Neuronal stem cell (in vitro differentiated cells): Measurements from ENCODE around the gene KIFAP3.

Experiments
- DNase-seq: peaks from one replicate; pipeline ENCODE4 v3.0.0-alpha.2; 2013; ENCODE audit warnings: low spot score
- H2AFZ ChIP-seq: one replicate; pipeline ENCODE4 v1.6.1; 2013; ENCODE audit warnings: mild to moderate bottlenecking, low read length, inconsistent platforms
- H2AK5ac ChIP-seq: 2 replicates; pipeline ENCODE4 v1.6.1; 2013; ENCODE audit warnings: low read depth, mild to moderate bottlenecking, inconsistent platforms, low read length, moderate library complexity, mixed read lengths
- H2BK120ac ChIP-seq: 2 replicates; pipeline ENCODE4 v1.6.1; 2013; ENCODE audit warnings: low read depth, mild to moderate bottlenecking, inconsistent platforms, low read length, moderate library complexity, mixed read lengths
- H2BK12ac ChIP-seq: one replicate; pipeline ENCODE4 v1.6.1; 2013; ENCODE audit warnings: low read length, inconsistent platforms
- H2BK15ac ChIP-seq: 2 replicates; pipeline ENCODE4 v1.6.1; 2013; ENCODE audit warnings: mild to moderate bottlenecking, low read length, inconsistent platforms, mixed read lengths
- H2BK5ac ChIP-seq: one replicate; pipeline ENCODE4 v1.6.1; 2013; ENCODE audit warnings: inconsistent platforms, mild to moderate bottlenecking, low read length, moderate library complexity
- H3K14ac ChIP-seq: one replicate; pipeline ENCODE4 v1.6.1; 2013; ENCODE audit warnings: low read length, inconsistent platforms
- H3K18ac ChIP-seq: 2 replicates; pipeline ENCODE4 v1.6.1; 2013; ENCODE audit warnings: low read length, inconsistent platforms
- H3K23ac ChIP-seq: 2 replicates; pipeline ENCODE4 v1.6.1; 2013; ENCODE audit warnings: low read depth, mild to moderate bottlenecking, mixed read lengths, low read length, inconsistent platforms; ENCODE audit not compliant: poor library complexity
- H3K27ac ChIP-seq: replicated peaks from 3 replicates; pipeline ENCODE4 v1.5.1; 2013; ENCODE audit warnings: low read length, inconsistent platforms
- H3K27me3 ChIP-seq, 3 experiments: 2 replicates each; pipeline ENCODE4 v1.6.1; 2013; ENCODE audit warnings: low read length in 3 of 3, mild to moderate bottlenecking in 2 of 3, inconsistent platforms in 1 of 3, low read depth in 1 of 3, mixed read lengths in 1 of 3, moderate library complexity in 1 of 3; ENCODE audit not compliant: control insufficient read depth in 3 of 3, insufficient read depth in 3 of 3
- H3K36me3 ChIP-seq, 2 donors: replicated peaks in 1 of 2; 2 replicates each; pipeline ENCODE4 v1.6.1; 2013; ENCODE audit warnings: low read length in 2 of 2; ENCODE audit not compliant: control insufficient read depth in 2 of 2, insufficient read depth in 2 of 2
- H3K4ac ChIP-seq: 2 replicates; pipeline ENCODE4 v1.6.1; 2013; ENCODE audit warnings: inconsistent platforms, mild to moderate bottlenecking, low read length, moderate library complexity
- H3K4me1 ChIP-seq, 2 donors: 1 replicate in 1 of 2; 2 replicates in 1 of 2; pipeline ENCODE4 v1.6.1; 2013; ENCODE audit warnings: low read length in 2 of 2, low read depth in 1 of 2; ENCODE audit not compliant: control insufficient read depth in 2 of 2, insufficient read depth in 1 of 2
- H3K4me2 ChIP-seq: one replicate; pipeline ENCODE4 v1.6.1; 2013; ENCODE audit warnings: mild to moderate bottlenecking, low read length, inconsistent platforms; ENCODE audit not compliant: insufficient read depth, poor library complexity, severe bottlenecking
- H3K4me3 ChIP-seq, 2 donors: 2 replicates each; pipeline ENCODE4 v1.5.1; 2013; ENCODE audit warnings: low read length in 2 of 2, mild to moderate bottlenecking in 2 of 2, inconsistent platforms in 1 of 2, moderate library complexity in 1 of 2
- H3K79me1 ChIP-seq: one replicate; pipeline ENCODE4 v1.6.1; 2013; ENCODE audit warnings: low read depth, mild to moderate bottlenecking, inconsistent platforms, low read length, moderate library complexity
- H3K9ac ChIP-seq: one replicate; pipeline ENCODE4 v1.6.1; 2013; ENCODE audit warnings: mild to moderate bottlenecking, low read depth, low read length, inconsistent platforms; ENCODE audit not compliant: poor library complexity
- H3K9me3 ChIP-seq, 2 donors: replicated peaks in 1 of 2; 2 replicates each; pipeline versions ENCODE3 to v1.6.1; 2013; ENCODE audit warnings: low read length in 2 of 2, mild to moderate bottlenecking in 2 of 2, inconsistent platforms in 1 of 2, low read depth in 1 of 2, mixed read lengths in 1 of 2, moderate library complexity in 1 of 2; ENCODE audit not compliant: control insufficient read depth in 2 of 2, insufficient read depth in 1 of 2
- H4K8ac ChIP-seq: one replicate; pipeline ENCODE4 v1.6.1; 2013; ENCODE audit warnings: low read depth, mild to moderate bottlenecking, inconsistent platforms, low read length, moderate library complexity
- H4K91ac ChIP-seq: one replicate; pipeline ENCODE4 v1.6.1; 2013; ENCODE audit warnings: low read length, low read depth, mild to moderate bottlenecking, inconsistent platforms; ENCODE audit not compliant: poor library complexity
- WGBS, 2 donors: extraction: QIAGEN DNeasy Blood & Tissue Kit; methylation state at CpG; one replicate each; pipeline ENCODE4 v1.1.7; 2013; ENCODE audit warnings: missing lambda C conversion rate in 2 of 2, mixed read lengths in 1 of 2; ENCODE audit not compliant: insufficient read length in 2 of 2, insufficient replicate concordance in 1 of 2; ENCODE audit errors: extremely low coverage in 2 of 2; 5-methylcytosine and 5-hydroxymethylcytosine counted together

The KIFAP3 gene

GRCh38 chr1:169928438-169929209 is 145.9 kb downstream of the KIFAP3 start:
- peak overlapping the region; percentile 67 for H2AFZ ChIP-seq
- H3K14ac ChIP-seq = no peak overlapping the region
- no peak overlapping the region for H4K91ac ChIP-seq
- no CpG with 5 or more reads among the region's 6 CpGs for WGBS, 2 donors
- no peak overlapping the region for H3K4me2 ChIP-seq
- H2BK5ac ChIP-seq = no peak overlapping the region
- no peak overlapping the region for H4K8ac ChIP-seq
- H3K4ac ChIP-seq = no peak overlapping the region
- no peaks in the 10 kb centered on the region for H3K4me1 ChIP-seq
- H3K4me3 ChIP-seq = no peak overlapping the region
- H3K23ac ChIP-seq = no peak overlapping the region
- H3K9me3 ChIP-seq = no peaks in the 10 kb centered on the region
- no peak overlapping the region for H2BK120ac ChIP-seq
- no peaks in the 10 kb centered on the region for H3K36me3 ChIP-seq
- H3K79me1 ChIP-seq = no peaks in the 10 kb centered on the region
- no peak overlapping the region for H3K18ac ChIP-seq
- peak; percentile 11 for DNase-seq
- no peak overlapping the region for H2AK5ac ChIP-seq
- H3K9ac ChIP-seq = no peak overlapping the region
- H3K27ac ChIP-seq = no peak overlapping the region
- H2BK15ac ChIP-seq = no peak overlapping the region
- H3K27me3 ChIP-seq = no peaks in the 10 kb centered on the region
- no peak overlapping the region for H2BK12ac ChIP-seq

- Histone ChIP-seq H3K36me3 (no peaks in the 10 kb centered on the region), H3K4me2 (no peak overlapping the region), H2BK12ac (no peak overlapping the region), H2AK5ac (no peak overlapping the region), H3K23ac (no peak overlapping the region), H4K8ac (no peak overlapping the region), H3K27ac (no peak overlapping the region), H3K18ac (no peak overlapping the region), H2AFZ (no peak overlapping the region), H3K4me1 (no peaks in the 10 kb centered on the region), H2BK120ac (no peak overlapping the region), H3K9me3 (no peaks in the 10 kb centered on the region), H3K79me1 (no peaks in the 10 kb centered on the region), H3K4ac (no peak overlapping the region), H3K27me3 (no peaks in the 10 kb centered on the region), H4K91ac (no peak overlapping the region), H3K14ac (no peak overlapping the region), H3K9ac (no peak overlapping the region), H2BK15ac (no peak overlapping the region), H2BK5ac (no peak overlapping the region), H3K4me3 (no peak overlapping the region)
- WGBS, 2 donors = no CpG with 5 or more reads among the region's 3 CpGs
- peak; percentile 9 for DNase-seq
Observed at GRCh38 chr1:169925505-169926482, 148.7 kb downstream of the KIFAP3 start.

GRCh38 chr1:169924829-169925228 is 149.7 kb downstream of the KIFAP3 start:
- H2BK15ac ChIP-seq = no peak overlapping the region
- no peak overlapping the region for H3K4me3 ChIP-seq
- H2AK5ac ChIP-seq = no peak overlapping the region
- no peak overlapping the region for H4K8ac ChIP-seq
- no peak overlapping the region for H2AFZ ChIP-seq
- no peak overlapping the region for H3K18ac ChIP-seq
- no peak for DNase-seq
- H2BK120ac ChIP-seq = no peak overlapping the region
- H2BK5ac ChIP-seq = no peak overlapping the region
- H4K91ac ChIP-seq = no peak overlapping the region
- no peaks in the 10 kb centered on the region for H3K27me3 ChIP-seq
- H3K27ac ChIP-seq = no peak overlapping the region
- H3K4me1 ChIP-seq = no peaks in the 10 kb centered on the region
- H3K36me3 ChIP-seq = no peaks in the 10 kb centered on the region
- no peak overlapping the region for H3K4ac ChIP-seq
- no peak overlapping the region for H2BK12ac ChIP-seq
- H3K9ac ChIP-seq = no peak overlapping the region
- no peaks in the 10 kb centered on the region for H3K9me3 ChIP-seq
- no peak overlapping the region for H3K14ac ChIP-seq
- H3K4me2 ChIP-seq = no peak overlapping the region
- H3K79me1 ChIP-seq = no peaks in the 10 kb centered on the region
- no CpG with 5 or more reads among the region's 2 CpGs for WGBS, 2 donors
- H3K23ac ChIP-seq = no peak overlapping the region

- Histone ChIP-seq H3K27ac (no peak overlapping the region), H3K9me3 (no peaks in the 10 kb centered on the region), H3K4me3 (no peak overlapping the region), H4K91ac (no peak overlapping the region), H3K18ac (no peak overlapping the region), H3K14ac (no peak overlapping the region), H3K27me3 (no peaks in the 10 kb centered on the region), H2BK12ac (no peak overlapping the region), H3K4ac (no peak overlapping the region), H2BK5ac (no peak overlapping the region), H3K79me1 (no peaks in the 10 kb centered on the region), H3K9ac (no peak overlapping the region), H3K4me1 (no peaks in the 10 kb centered on the region), H3K36me3 (no peaks in the 10 kb centered on the region), H2AK5ac (no peak overlapping the region), H3K23ac (no peak overlapping the region), H2BK120ac (no peak overlapping the region), H4K8ac (no peak overlapping the region), H2BK15ac (no peak overlapping the region), H2AFZ (no peak overlapping the region), H3K4me2 (no peak overlapping the region)
- WGBS, 2 donors = no CpG with 5 or more reads among the region's 2 CpGs
- no peak for DNase-seq
Observed at GRCh38 chr1:169924063-169924462, 150.4 kb downstream of the KIFAP3 start.
